ENCODE measurements around the gene PACS2. TPM values are rescaled to one million over a fixed set of nuclear protein-coding genes. Genes with fewer than 3 reads are reported as not detected.

Gene PACS2
- polyA plus RNA-seq, 1 of the 3 experiments (the other 2 are of a cell fraction) = 42.7 TPM

GRCh38 chr14:105414456-105415371 lies 100.2 kb downstream of the PACS2 start:
- Histone ChIP-seq H3K9me2 (no peaks in the 10 kb centered on the region), H3F3A (replicated peaks; ENCODE audit: insufficient read depth) (peaks cover 13% of the 10 kb centered on the region), H3K4me1 (ENCODE audit: control insufficient read depth in 1 of 2, insufficient read depth in 2 of 2, low read depth in 1 of 2, low read length in 1 of 2) (peaks cover 4 to 29% of the 10 kb centered on the region in 2 experiments; a peak in 1 of 4 replicates), H3K27ac (ENCODE audit: low read depth in 2 of 2, low read length in 1 of 2) (peak overlapping the region in 1 of 2 experiments; percentile 62; a peak in 2 of 4 replicates), H3K4me2 (peak overlapping the region; percentile 78; the same call in 1 of the 2 replicates), H3K36me3 (replicated peaks in 1 of 2; ENCODE audit: control insufficient read depth in 1 of 2, insufficient read depth in 2 of 2, low read length in 1 of 2) (no peaks in the 10 kb centered on the region), H3K79me2 (ENCODE audit: insufficient read depth) (peaks cover 6% of the 10 kb centered on the region), H4K20me1 (ENCODE audit: insufficient read depth) (no peaks in the 10 kb centered on the region), H3K9me3 (no peaks in the 10 kb centered on the region), H3K4me3 (ENCODE audit: low read depth in 2 of 2, low read length in 1 of 2) (peak overlapping the region; percentile 51 to 61), H3K27me3 (ENCODE audit: insufficient read depth) (no peaks in the 10 kb centered on the region), H2AFZ (ENCODE audit: low read depth) (peak overlapping the region; percentile 92), H3K9ac (peak overlapping the region; percentile 49; the same call in 1 of the 2 replicates)
- DNase-seq = peak; percentile 94
- POLR2A ChIA-PET = no interaction called here
- CTCF ChIA-PET = interaction anchor here (0.7 to 4.1 kb wide), 7 partner anchors 15 to 114 kb away, joined by 3 to 18 read pairs (median 3); no protein-coding TSS in a partner anchor
- TF ChIP-seq CTCF (IDR thresholded peaks at IDR 0.05) (peak; percentile 63), MAX (IDR thresholded peaks at IDR 0.05; ENCODE audit: low read depth) (peak; percentile 23; the same call in 1 of the 2 replicates), RXRA (IDR thresholded peaks at IDR 0.05; ENCODE audit: borderline replicate concordance, low read depth) (no peak), POLR2AphosphoS5 (IDR thresholded peaks at IDR 0.05; ENCODE audit: low read depth, low read length) (0 out of 2 replicates have a peak, but pooled peaks have one; percentile 31), MXI1 (IDR thresholded peaks at IDR 0.05; ENCODE audit: low read depth, low read length) (peak; percentile 38; the same call in 1 of the 2 replicates)
- 61% methylated on average over 31 of the region's 79 CpGs for whole genome bisulfite sequencing (ENCODE audit: low lambda C conversion rate)

- no peak for DNase-seq
- TF ChIP-seq JUND (IDR thresholded peaks at IDR 0.05) (no peak), PBX3 (IDR thresholded peaks at IDR 0.05) (no peak), RXRA (IDR thresholded peaks at IDR 0.05; ENCODE audit: borderline replicate concordance, low read depth) (no peak), SMC3 (IDR thresholded peaks at IDR 0.05; ENCODE audit: low read depth, low read length) (no peak), RAD21 (IDR thresholded peaks at IDR 0.05; ENCODE audit: low read length) (no peak), ZBTB33 (IDR thresholded peaks at IDR 0.05; ENCODE audit: borderline replicate concordance, low read depth) (no peak), CHD2 (IDR thresholded peaks at IDR 0.05; ENCODE audit: low read length, partially characterized antibody) (no peak), FOXJ3 (CRISPR knock-in tag; IDR thresholded peaks at IDR 0.05) (no peak), POLR2AphosphoS5 (IDR thresholded peaks at IDR 0.05; ENCODE audit: low read depth, low read length) (no peak), SIN3A (IDR thresholded peaks at IDR 0.05; ENCODE audit: borderline replicate concordance, low read depth, low read length) (no peak), FOXM1 (IDR thresholded peaks at IDR 0.05; ENCODE audit: low read depth) (no peak), NRF1 (IDR thresholded peaks at IDR 0.05; ENCODE audit: low read depth, low read length) (no peak), RFX5 (IDR thresholded peaks at IDR 0.05; ENCODE audit: low read length) (no peak)
- Histone ChIP-seq H3K36me3 (replicated peaks in 1 of 2; ENCODE audit: control insufficient read depth in 1 of 2, insufficient read depth in 2 of 2, low read length in 1 of 2) (no peaks in the 10 kb centered on the region), H2AFZ (ENCODE audit: low read depth) (peak overlapping the region; percentile 92), H3K9ac (peak overlapping the region; percentile 49; the same call in 1 of the 2 replicates), H3K27ac (ENCODE audit: low read depth in 2 of 2, low read length in 1 of 2) (peak overlapping the region in 1 of 2 experiments; percentile 62; a peak in 1 of 4 replicates), H3K4me3 (ENCODE audit: low read depth in 2 of 2, low read length in 1 of 2) (peak overlapping the region; percentile 51 to 61; a peak in 2 of 4 replicates), H3K79me2 (ENCODE audit: insufficient read depth) (peaks cover 12% of the 10 kb centered on the region), H3K4me2 (peak overlapping the region; percentile 78; the same call in 1 of the 2 replicates), H3K27me3 (ENCODE audit: insufficient read depth) (no peaks in the 10 kb centered on the region), H3F3A (replicated peaks; ENCODE audit: insufficient read depth) (peaks cover 13% of the 10 kb centered on the region), H3K9me2 (no peaks in the 10 kb centered on the region), H3K4me1 (ENCODE audit: control insufficient read depth in 1 of 2, insufficient read depth in 2 of 2, low read depth in 1 of 2, low read length in 1 of 2) (peaks cover 4 to 31% of the 10 kb centered on the region in 2 experiments; a peak in 1 of 4 replicates), H4K20me1 (ENCODE audit: insufficient read depth) (no peaks in the 10 kb centered on the region), H3K9me3 (no peaks in the 10 kb centered on the region)
- ChIA-PET CTCF (interaction anchor here (0.7 to 1.2 kb wide), 9 partner anchors 16 to 112 kb away, joined by 3 to 6 read pairs (median 3); no protein-coding TSS in a partner anchor), POLR2A (no interaction called here)
- 96% methylated on average over 25 of the region's 25 CpGs for WGBS (ENCODE audit: low lambda C conversion rate)
Measured at GRCh38 chr14:105415481-105416428, 101.2 kb downstream of the PACS2 start.

Data from SK-N-SH (cell line).